Measurements from ENCODE around the gene CALCR.
"Not testable (repeated sequence)": the region's sequence is repeated elsewhere in the genome, so short reads cannot be mapped to it uniquely, and the experiment has no call there.

CALCR gene

DNA sequence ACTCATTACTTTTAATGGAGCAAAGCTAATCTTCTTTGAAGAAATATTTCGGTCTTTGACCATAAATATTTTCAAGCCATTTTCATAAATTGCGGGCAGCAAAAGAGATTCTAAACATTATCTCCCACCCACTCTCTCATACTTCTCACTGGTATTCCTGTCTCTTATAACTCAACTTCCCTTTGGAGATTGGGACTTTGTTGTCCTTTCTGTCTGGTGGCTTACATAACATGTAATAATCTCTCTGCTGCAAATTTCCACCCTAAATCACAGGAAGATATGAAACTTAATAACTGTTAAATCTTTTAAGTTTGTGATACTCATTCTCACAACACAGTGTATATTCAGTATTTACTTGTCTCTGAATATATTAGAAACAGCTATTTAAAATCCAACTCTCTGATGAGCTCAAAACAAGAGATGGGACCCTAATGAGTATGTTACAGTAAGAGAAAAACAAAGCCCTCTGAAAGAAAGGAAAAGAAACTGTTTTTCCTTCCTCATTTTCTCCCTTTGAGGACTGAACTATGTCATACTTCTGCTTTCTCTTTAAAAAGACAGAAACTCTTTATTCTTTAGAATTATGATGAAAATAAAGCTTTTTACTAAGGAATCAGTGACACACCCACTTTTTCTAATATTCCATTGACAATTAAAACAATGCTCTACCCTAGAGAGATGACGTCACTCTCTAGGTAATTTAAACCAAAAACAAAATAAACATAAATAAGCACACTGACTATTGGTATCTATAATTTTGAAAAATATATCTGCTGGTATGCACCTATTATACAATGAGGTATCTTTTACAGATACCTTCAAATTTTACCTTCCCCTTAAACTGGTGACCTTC, 14.7 kb downstream of the CALCR start:
- no peak for DNase-seq

DNA sequence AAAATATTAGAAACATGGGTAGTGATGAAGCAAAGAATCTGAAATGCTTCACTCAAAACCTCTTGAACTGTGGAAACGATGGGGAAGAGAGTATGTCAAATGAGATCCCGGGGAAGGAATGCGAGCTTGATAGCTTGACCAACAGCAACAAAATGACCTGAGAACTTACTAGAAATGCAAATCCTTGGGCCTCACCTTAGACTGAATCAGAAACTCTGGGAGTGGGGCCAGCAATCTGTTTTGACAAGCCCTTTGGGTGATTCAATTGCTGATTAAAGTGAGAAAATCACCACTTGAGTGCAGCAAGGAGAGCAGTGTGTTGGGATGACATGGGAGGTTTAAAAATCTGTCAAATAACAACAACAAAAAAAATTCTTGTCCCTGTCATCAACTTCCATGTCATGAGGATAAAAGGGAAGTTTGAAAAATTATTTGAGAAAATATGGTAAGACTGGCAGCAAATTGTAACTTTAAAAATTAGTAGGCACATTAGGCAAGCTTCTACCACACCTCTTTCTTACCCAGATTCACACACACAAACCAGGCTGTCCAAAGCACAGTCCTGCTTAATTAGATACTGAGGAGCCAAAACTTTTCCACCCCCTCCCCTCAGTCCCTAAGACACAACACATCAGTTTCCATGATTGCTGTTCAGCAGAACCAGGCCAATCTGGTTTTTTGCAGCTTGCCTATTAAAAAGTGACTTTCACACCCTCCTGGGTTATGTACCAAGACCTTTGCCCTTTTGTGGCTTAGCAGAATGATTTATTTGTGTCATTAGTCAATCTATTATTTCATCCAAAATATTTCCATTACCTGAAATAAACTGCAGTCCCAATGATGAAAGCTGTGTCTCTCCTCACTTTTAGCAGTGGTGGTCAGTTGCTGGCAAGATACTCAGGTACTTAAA, 15.6 kb downstream of the CALCR start:
- no peak for DNase-seq

DNA sequence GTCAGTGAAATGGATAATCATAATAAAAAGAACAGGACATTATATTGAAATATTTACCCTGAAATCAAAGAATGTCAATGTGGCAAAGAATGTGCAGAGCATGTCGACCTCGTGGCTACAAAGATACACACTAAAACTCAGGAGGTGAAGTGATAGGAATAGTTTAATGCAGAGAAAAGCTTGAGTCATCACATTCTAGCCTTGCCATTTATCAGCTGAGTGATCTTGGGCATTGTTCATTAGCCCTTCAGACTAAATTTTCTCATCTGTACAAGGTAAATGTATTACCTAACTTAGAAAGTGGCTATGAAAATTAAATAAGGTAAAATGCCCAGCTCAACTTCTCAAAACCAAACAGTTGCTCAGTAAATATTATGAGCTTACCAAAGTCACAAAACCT, 22.6 kb downstream of the CALCR start:
- DNase-seq: no peak

DNA sequence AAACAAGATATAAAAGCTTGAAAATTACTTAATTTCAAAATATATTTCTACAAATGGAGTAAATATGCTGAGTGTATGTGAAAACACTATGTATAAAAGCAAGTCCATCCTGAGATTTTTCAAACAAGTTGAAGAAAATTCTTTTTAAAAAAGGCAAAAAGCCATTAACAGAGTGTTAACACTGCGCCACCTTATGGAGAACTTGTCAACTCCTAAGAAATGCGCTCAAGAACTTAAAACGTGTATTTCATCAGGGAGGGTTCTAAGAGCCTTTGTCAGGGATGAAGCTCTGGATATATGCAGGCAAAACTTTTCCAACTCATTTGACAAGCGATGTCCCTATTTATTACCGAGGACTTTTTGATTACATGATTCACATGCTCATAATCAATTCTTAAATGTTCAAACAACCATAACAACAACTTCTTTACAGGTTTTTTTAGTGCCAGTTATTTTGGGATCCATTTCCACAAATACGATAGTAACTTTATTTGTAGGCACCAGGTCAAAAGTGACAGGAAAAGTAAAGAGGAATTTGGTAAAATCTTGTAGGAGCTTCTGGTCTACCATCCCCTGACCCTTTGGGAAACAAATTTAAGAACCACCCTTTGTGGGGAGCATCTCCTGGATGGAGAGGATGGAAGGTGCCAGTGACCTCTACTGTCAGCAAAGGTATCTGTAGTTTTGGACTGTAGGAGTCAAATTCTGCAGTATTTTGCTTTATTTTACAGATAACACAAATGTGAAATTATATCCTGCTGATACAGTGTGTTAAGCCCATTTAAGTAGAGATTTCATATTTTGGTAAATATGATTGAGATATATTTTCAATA, 23.2 kb downstream of the CALCR start:
- DNase-seq: peak; percentile 38

DNA sequence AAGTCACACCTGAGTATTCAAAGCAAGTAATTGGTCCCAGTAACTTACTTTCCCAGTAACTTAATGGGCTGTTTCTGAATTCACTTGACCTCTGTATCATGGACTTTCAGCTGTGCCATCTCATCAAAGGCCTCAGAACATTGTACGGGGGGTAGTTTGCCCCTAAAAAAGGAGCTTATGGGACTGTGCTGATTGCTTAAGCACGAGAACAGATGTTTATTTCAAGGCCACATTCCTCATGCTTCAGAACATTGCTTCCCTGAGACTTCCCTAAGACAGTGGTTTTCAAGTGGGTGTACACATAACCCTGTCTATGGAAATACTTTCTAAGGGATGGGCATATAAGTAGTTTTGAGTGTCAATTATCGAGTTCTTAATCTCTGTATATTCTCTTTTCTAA, 26.8 kb downstream of the CALCR start:
- no peak for DNase-seq

DNA sequence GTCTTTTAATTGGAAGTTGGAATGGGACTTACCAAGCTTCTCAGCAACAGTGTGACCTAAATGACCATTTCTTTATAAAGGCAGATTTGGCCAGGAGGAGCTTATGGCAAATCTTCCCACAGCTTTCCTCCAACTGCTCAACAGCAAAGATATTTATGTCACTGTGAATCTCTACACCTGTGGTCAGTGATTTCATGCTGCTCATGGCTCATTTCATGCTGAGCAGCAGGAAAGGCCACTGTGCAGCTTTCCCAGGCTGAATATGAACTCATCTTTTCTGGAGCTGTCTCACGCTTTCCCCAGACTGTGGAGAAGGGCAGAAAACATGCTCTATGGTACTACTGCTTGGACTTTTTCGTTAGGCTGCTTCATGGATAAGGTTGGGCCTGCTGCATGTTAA, 29.8 kb downstream of the CALCR start:
- no peak for DNase-seq

DNA sequence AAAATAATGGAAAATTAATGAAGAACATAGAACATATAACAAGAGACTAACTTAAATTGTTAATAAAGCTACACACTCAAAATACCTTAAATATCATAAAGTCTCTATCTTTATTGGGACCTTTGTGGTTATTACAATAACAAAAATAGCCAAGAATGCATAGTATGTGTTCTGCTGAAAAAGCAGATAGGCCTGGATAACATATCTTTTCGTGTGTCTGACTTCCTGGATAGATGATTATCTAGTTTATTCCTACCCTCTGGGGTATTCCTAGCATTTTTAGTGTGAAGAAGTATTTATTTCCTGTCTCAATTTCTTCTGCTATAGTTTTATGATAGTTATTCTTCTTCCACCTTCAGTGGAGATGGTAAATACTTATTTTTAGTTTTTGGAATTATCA, 36.5 kb downstream of the CALCR start:
- DNase-seq: no peak

DNA sequence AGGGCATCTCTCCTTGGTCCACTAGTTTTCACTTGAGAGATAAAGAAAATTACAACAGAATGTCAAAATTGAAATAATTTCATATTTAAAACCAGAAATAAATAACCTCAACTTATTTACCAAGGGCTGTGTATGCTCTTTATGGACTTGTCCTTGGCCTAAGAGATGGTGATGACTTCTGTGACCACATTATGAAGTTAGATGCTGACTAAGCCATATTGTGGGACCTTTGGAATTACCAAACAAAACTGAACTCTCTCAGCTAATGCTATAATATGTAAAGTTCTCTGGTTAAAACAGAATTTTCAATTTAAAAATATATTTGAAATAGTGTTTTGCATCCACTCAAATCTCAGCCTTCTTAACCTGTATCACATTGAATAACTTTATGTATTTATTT, 38.9 kb downstream of the CALCR start:
- DNase-seq: no peak

DNA sequence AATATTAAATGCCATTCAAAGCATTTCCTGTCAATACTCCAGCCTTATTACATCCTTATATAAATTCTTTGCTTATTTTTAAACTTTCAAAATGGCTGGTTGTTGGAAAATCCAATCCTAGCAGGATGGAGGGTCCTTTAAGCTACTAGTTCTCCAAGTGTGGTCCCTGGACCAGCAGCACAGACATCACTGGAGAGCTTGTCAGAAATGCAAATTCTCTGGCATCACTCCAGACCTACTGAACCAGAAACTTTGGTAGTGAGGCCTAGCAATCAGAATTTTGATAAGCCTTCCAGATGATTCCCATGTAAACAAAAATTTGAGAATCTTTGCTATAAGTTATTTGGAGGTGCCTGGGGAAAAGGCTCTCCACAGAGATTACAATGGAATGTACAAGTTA, 43.8 kb downstream of the CALCR start:
- DNase-seq: no peak

DNA sequence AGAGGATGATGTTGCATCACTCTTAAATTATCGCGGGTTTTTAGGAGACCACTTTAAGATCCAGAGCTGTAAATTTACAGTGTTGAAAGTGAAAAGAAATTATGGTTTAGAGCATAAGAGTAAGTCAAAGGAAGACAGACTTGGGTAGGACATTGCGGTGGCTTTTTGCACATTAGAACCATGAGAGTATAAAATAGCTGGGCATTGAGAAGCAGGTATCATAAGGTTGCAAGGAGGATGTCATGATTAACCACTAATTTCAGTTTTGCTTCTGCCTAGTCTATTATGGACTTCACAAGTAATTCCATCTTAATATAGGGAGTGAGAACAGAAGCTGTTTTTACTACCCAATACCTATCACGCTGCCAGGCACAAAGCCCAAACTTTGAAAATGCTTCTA, 57.7 kb downstream of the CALCR start:
- no peak for DNase-seq

DNA sequence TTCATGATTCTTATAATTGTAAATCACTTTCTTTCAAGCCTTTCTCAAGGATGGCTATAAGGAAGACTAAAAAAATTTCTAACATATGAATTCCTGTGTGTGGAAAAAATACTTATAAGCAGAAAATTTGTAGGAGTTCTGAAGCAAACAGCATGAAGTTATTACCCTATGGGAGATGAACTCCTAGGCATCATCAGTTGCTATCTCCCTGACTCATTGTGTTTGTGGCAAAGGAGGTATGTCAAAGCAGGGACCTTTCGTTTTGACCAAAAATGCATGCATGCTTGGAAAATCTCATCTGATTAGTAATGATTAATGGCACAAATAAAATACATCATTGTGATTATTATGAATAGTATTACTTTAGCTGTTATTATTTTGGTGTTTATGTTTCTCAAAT, 59.4 kb downstream of the CALCR start:
- no peak for DNase-seq

DNA sequence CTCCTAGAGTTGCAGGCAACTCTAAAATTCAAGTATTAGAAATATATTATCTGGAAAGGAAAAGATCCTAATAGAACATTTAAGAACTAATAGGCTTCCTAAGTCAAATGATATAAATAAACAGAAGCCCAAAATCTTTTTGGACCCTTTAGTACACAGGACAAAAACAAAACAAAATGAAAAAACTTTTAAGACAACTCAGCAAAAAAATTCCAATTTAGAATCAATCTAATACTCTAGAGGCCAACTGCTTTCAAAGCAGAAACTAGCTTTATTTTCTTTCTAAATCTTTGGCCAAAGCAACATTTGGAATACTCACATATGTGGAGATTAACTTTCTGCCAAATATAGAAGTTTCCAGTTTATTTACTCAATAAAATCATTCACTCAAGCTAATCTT, 65.2 kb downstream of the CALCR start:
- no peak for DNase-seq

DNA sequence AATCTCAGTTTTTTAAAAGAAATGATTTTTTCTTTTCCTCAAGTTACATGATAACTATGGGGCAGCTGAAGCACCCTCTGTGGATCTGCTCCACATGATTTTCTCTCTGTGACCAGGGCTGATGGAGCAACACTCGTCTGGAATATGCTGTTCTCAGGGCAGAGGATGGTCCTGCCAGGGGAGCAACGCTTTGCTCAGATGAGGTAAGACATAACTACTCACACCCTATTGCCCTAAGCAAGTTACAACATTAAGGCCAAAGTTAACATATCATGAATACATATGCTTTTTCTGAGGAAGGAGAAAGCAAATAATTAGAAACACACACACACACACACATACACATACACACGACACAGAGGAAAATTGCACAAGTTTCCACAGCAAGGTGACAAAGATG, 71.4 kb downstream of the CALCR start:
- DNase-seq: no peak

DNA sequence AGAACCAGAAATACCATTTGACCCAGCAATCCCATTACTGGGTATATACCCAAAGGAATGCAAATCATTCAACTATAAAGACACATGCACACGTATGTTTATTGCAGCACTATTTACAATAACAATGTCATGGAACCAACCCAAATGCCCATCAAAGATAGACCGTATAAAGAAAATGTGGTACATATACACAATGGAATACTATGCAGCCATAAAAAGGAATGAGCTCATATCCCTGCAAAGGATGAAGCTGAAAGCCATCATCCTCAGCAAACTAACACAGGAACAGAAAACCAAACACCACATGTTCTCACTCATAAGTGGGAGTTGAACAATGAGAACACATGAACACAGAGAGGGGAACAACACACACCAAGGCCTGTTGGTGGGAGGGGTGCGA, 82.7 kb downstream of the CALCR start:
- not testable (repeated sequence) for DNase-seq

DNA sequence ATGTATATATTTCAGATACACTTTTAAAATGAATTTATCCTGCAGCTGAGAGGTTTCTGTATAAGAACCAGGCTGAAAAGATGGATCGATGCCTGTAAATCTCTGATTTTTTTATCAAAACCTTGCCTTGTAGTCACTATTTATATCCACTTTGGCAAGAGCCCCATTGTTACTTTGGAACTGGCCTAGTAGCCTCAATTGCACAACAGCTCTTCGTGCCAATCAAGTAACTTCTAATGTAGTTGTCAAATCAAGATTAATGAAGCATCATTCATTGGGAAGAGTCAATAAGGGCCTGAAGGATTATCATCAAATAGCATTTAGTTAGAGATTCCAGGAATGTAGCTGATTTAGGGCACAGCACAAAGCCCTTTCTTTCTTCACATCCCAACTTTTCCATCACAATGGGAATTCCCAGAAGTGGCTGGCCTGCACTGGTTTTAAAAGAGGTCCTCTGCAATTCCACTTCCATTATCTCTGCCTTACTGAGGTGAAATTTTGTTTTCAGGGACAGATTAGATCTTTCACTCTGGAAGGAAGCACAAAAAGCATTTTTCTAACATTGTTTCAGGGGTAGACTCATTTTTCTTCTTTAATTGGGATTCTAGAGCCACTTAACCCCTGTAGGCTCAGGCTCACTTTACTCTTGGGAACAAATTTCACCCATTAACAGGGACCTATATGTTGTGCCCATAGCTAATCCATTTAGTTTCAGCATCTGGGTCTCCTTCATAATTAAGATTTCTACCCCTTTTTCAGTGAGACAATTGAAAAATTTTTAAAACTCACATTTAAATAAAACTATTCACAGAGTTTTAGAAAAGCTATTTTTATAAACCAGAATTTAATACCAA, 97.8 kb downstream of the CALCR start:
- DNase-seq: no peak

DNA sequence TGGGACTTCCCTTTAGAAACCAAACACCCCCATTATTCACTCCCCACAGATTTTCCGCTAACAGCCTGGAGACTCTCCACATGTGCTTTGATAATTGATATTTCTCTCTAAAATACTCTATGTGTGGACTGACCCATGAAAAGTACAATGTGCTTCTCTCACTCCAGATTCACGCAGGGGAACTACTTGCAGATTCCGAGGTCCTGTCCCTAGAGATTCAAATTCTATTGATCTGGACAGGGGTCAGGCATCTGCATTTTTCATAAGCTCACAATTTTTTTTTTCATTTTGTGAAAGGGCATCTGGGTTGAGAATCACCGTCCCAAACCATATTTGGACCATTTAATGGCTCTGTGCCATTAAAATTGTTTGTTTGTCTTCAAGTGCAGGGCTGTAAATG, 98.7 kb downstream of the CALCR start:
- no peak for DNase-seq

DNA sequence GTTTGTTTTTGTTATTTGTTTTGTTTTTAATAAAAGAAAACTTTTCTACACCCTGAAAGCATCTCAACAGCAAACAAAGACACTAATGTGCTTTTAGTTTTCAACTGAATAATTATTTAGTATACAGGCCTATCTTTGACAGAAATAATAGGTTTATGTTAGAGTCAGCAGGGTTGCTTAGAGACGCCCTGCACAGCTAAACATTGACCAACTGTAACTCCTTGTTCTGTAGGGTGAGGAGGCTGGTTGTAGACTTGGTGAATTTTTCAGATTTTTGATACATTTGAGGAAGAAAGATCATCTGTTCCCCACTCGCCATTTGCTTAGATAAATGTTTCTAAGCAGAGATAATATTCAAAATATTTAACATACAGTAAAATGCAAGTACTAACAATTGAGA, 103.1 kb downstream of the CALCR start:
- no peak for DNase-seq

DNA sequence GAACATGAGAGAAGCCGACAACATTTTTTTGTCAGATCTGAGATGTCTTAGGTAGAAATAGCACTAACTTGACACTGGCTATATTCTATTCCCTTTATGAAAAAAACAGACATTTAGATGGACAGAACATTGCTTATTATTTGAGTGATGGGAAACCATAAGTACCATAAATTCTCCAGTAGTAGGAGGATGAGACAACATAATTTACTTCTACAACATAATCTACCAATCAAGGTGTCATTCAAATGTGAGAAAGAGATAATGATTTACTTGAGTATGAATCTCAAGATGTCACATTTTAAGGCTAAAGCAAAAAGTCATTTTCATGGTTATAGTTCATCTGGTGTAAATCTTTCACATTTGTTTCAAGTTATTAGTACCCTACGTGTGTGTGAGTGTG, 110.8 kb downstream of the CALCR start:
- DNase-seq: no peak

DNA sequence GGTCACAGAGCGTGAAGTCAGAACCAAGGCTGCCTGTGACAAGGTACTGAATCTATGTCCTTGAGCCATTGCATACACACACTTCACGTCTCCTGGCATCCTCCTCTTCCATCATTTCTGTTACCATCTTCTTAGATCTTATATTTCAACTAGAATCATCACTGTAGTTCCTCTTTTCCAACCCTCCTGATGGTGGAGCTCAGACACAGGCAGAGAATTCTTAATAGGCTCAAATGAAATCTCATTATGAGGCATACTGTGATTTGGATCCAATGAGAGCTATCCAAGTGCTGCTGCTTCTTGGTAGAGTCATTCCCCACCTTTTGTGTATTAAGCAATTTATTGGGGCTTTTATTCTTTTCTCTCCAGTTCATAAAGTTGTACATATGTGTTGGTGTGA, 113.2 kb downstream of the CALCR start:
- no peak for DNase-seq

DNA sequence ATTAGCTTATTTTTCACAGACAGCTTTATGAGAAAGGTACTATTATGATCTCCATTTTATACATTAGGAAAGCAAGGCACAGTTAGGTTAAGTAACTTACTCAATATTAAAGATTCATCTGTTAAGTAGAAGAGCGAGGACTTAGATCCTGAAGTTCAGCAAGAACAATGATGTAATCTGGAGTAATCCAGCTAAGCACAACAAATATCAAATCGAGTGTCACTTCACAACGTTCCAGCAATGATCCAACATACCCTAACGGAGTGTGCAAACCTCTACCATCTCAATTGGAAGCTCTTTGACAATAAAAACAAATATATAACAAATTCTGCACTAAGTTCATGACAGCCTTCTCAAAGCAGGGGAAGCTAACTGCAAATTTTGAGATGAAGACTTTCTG, 121.3 kb downstream of the CALCR start:
- DNase-seq: no peak

DNA sequence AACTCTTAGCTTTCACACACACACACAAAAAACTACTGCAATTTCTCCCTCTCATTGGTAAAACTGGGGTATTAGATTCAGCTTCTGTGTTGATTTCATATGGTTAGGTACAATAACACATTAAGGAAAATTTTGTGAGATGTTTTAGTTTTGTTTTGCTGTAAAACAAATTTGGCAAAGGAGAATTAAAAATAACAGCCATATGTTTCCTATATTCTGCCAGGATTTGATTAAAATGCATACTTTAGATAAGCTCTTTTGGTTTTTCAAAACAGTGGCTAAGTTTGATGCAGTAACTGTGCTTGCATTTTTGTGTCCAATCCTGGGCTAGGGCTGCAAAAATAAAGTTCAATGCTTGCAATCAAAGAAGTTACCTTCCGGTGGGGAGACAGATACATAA, 126.3 kb downstream of the CALCR start:
- DNase-seq: no peak

DNA sequence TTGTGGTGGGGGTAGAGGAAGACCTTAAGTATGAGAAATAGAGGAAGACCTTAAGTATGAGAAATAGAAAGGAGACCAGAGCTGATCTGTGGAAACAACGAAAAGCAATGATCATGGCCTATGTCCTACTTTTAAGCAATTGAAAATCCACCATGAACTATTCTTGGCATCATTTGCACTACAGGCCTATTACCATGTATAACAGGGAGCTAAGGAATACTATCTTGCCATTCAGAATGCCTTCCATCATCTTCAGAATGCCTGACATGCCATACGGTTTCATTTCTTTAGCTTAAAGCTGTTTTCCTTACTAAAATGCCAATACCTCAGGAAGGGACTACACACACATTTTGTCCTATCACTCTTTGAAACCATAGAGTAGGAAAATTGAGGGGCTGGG, 127.0 kb downstream of the CALCR start:
- no peak for DNase-seq
